HepG2 (cell line): ENCODE measurements around the gene GPR4. TPM values are rescaled to one million over a fixed set of nuclear protein-coding genes. Genes with fewer than 3 reads are reported as not detected.

Experiments
- ATAC-seq: fragments of 200-7000 bp; cut with Tn5 transposase; 3 replicates; pipeline ENCODE4 v1.9.1; 2020; ENCODE audit warnings: mild to moderate bottlenecking, moderate library complexity
- BruUV-seq: library from RNA; stranded (reverse); fragments of 400-500 nt; replicated peaks from 2 replicates; lab custom pipeline; 2021; lab: Mats Ljungman, UMichigan
- CTCF ChIA-PET: fragments of 300-600 bp; formaldehyde crosslinking; extraction: SDS; loops from one replicate; lab custom pipeline; 2021; ENCODE audit warnings: low total read pairs, inconsistent platforms, low intra/inter-chr PET ratio; lab: Yijun Ruan, JAX
- POLR2A ChIA-PET: fragments of 350-600 bp; sonication (Branson Sonifier 250); formaldehyde crosslinking; loops from one replicate; lab custom pipeline; 2020; ENCODE audit warnings: antibody characterized with exemption, inconsistent platforms; lab: Yijun Ruan, JAX
- DNase-seq: peaks from one replicate; pipeline ENCODE4 v3.0.0-alpha.2; 2015; ENCODE audit warnings: low spot score
- FAIRE-seq: peaks from 3 replicates; lab custom pipeline; 2011; peaks lifted over from hg19 to GRCh38; lab: Jason Lieb, UNC
- H2AFZ ChIP-seq: one replicate; pipeline ENCODE4 v1.6.1; 2011; ENCODE audit warnings: low read length, inconsistent platforms
- H3K27ac ChIP-seq: fragments of 300-600 bp; 3 replicates; pipeline ENCODE4 v1.8.0; 2011; ENCODE audit warnings: mixed run types, mild to moderate bottlenecking, mixed read lengths, low read length, inconsistent platforms; ENCODE audit not compliant: insufficient read depth; ENCODE audit errors: extremely low read length
- H3K27me3 ChIP-seq, 2 experiments: fragments of 200-600 bp in 1 of 2; 2 replicates in 1 of 2; 3 replicates in 1 of 2; pipeline versions ENCODE4 v1.6.0 to v1.8.0; 2011; ENCODE audit warnings: low read length in 2 of 2, mild to moderate bottlenecking in 2 of 2, moderate library complexity in 2 of 2, inconsistent platforms in 1 of 2; ENCODE audit not compliant: insufficient read depth in 2 of 2, control insufficient read depth in 1 of 2
- H3K36me3 ChIP-seq, 2 experiments: fragments of 200-600 bp in 1 of 2; replicated peaks in 1 of 2; 2 replicates in 1 of 2; 3 replicates in 1 of 2; pipeline versions ENCODE4 v1.5.1 to v1.8.0; 2011; ENCODE audit warnings: low read length in 2 of 2, inconsistent platforms in 1 of 2; ENCODE audit not compliant: insufficient read depth in 2 of 2, control insufficient read depth in 1 of 2
- H3K4me1 ChIP-seq: 2 replicates; pipeline ENCODE4 v1.5.1; 2012; ENCODE audit warnings: low read length, inconsistent platforms; ENCODE audit not compliant: insufficient read depth
- H3K4me2 ChIP-seq: 2 replicates; pipeline ENCODE4 v1.6.0; 2011; ENCODE audit warnings: low read depth, low read length, inconsistent platforms
- H3K4me3 ChIP-seq, 3 experiments: fragments of 200-600 bp in 1 of 3; sonication (generic), shearing (Covaris generic) in 1 of 3; replicated peaks in 1 of 3; 2 replicates each; pipeline ENCODE4 v1.5.1; 2011 to 2016; ENCODE audit warnings: low read length in 3 of 3, inconsistent platforms in 2 of 3, low read depth in 2 of 3, mild to moderate bottlenecking in 2 of 3, control low read depth in 1 of 3, mixed read lengths in 1 of 3; ENCODE audit not compliant: insufficient read depth in 1 of 3
- H3K79me2 ChIP-seq: one replicate; pipeline ENCODE4 v1.6.1; 2011; ENCODE audit warnings: low read length, inconsistent platforms; ENCODE audit not compliant: insufficient read depth
- H3K9ac ChIP-seq: 2 replicates; pipeline ENCODE4 v1.6.0; 2011; ENCODE audit warnings: mild to moderate bottlenecking, low read depth, low read length, inconsistent platforms; ENCODE audit not compliant: insufficient read depth
- H3K9me3 ChIP-seq: 2 replicates; pipeline ENCODE4 v1.5.1; 2012; ENCODE audit warnings: mild to moderate bottlenecking, low read length
- H4K20me1 ChIP-seq: 2 replicates; pipeline ENCODE4 v1.6.0; 2011; ENCODE audit warnings: inconsistent platforms, mild to moderate bottlenecking, low read length, moderate library complexity; ENCODE audit not compliant: insufficient read depth
- CCAR2 ChIP-seq: fragments of 200-400 bp; formaldehyde crosslinking; optimal IDR thresholded peaks from 2 replicates; pipeline ENCODE3; 2018; ENCODE audit warnings: low read depth, mild to moderate bottlenecking, low read length, moderate library complexity
- JARID2 ChIP-seq: sonication (generic); formaldehyde crosslinking; IDR thresholded peaks from 2 replicates; pipeline ENCODE4 v1.8.1; 2023; ENCODE audit warnings: missing genetic modification reagents, inconsistent platforms; ENCODE audit not compliant: insufficient replicate concordance
- MBD4 ChIP-seq: IDR thresholded peaks from 2 replicates; pipeline ENCODE4 v1.6.1; 2012; ENCODE audit warnings: low read length, inconsistent platforms, borderline replicate concordance
- NCOA5 ChIP-seq: sonication (generic); formaldehyde crosslinking; IDR thresholded peaks from 2 replicates; pipeline ENCODE4 v1.4.0; 2020; ENCODE audit warnings: missing genetic modification reagents
- RBM39 ChIP-seq: fragments of 200-400 bp; formaldehyde crosslinking; IDR thresholded peaks from one replicate; pipeline ENCODE4 v1.6.1; 2018; ENCODE audit warnings: antibody characterized with exemption, mild to moderate bottlenecking, low read depth, low read length; ENCODE audit not compliant: poor library complexity, severe bottlenecking
- REPIN1 ChIP-seq: sonication (generic); formaldehyde crosslinking; IDR thresholded peaks from 2 replicates; pipeline ENCODE4 v1.8.0; 2022; ENCODE audit warnings: missing genetic modification reagents, low read depth, mild to moderate bottlenecking, borderline replicate concordance
- SYNCRIP ChIP-seq: fragments of 200-400 bp; formaldehyde crosslinking; IDR thresholded peaks from 2 replicates; pipeline ENCODE4 v1.6.1; 2018; ENCODE audit warnings: mild to moderate bottlenecking, low read depth, low read length; ENCODE audit not compliant: insufficient read depth
- TBX2 ChIP-seq: sonication (generic); formaldehyde crosslinking; IDR thresholded peaks from 2 replicates; pipeline ENCODE4 v1.5.0; 2020; ENCODE audit warnings: missing genetic modification reagents, mild to moderate bottlenecking, borderline replicate concordance
- TEF ChIP-seq: sonication (generic); formaldehyde crosslinking; IDR thresholded peaks from 2 replicates; pipeline ENCODE4 v1.5.0; 2020; ENCODE audit warnings: missing genetic modification reagents
- ZNF275 ChIP-seq: sonication (generic); formaldehyde crosslinking; IDR thresholded peaks from 2 replicates; pipeline ENCODE4 v1.8.0; 2022; ENCODE audit warnings: missing genetic modification reagents, mild to moderate bottlenecking, inconsistent platforms, borderline replicate concordance
- ZNF589 ChIP-seq: sonication (generic); formaldehyde crosslinking; conservative IDR thresholded peaks from 2 replicates; pipeline ENCODE4 v1.8.0; 2022; ENCODE audit warnings: mild to moderate bottlenecking, moderate library complexity, missing genetic modification reagents
- ZNF629 ChIP-seq: sonication (generic); formaldehyde crosslinking; conservative IDR thresholded peaks from 2 replicates; pipeline ENCODE4 v1.5.0; 2020; ENCODE audit warnings: missing genetic modification reagents
- ZNF639 ChIP-seq: conservative IDR thresholded peaks from 2 replicates; pipeline ENCODE4 v1.6.1; 2018; ENCODE audit warnings: missing genetic modification reagents
- WGBS: methylation state at CpG from one replicate; pipeline ENCODE4 v1.1.6; 2017; ENCODE audit warnings: low lambda C conversion rate; 5-methylcytosine and 5-hydroxymethylcytosine counted together
- in situ Hi-C: cut with HindIII; loops from 2 replicates; pipeline ENCODE4 v1.10.0; 2017; ENCODE audit warnings: low pct_unique_long_range_greater_than_20kb; ENCODE audit not compliant: extremely low pct_ligation_motif_present
- intact Hi-C: fragments of 100-400 bp; cut with micrococcal nuclease; formaldehyde crosslinking; loops from one replicate; pipeline ENCODE4 v1.10.0; 2022; ENCODE audit not compliant: unreplicated experiment
- polyA plus RNA-seq, 8 experiments: library from polyadenylated mRNA; depleted of rRNA in 3 of 8; stranded (reverse) in 7 of 8; unstranded in 1 of 8; fragments of >200 nt; fragmentation: Illumina TruSeq in 4 of 8; extraction: Trizol in 4 of 8; gene quantifications; 2 replicates each; pipeline versions ENCODE4 v1.2.1 to v1.2.3, GENCODE V29; 2011 to 2016; ENCODE audit warnings: low read depth in 4 of 8, missing spikeins in 1 of 8, mixed read lengths in 1 of 8; ENCODE audit not compliant: insufficient read depth in 1 of 8
- total RNA-seq, 5 experiments: library from RNA; depleted of rRNA; stranded (reverse); fragments of >200 nt; fragmentation: Illumina TruSeq; extraction: Trizol; gene quantifications; 2 replicates each; pipeline ENCODE4 v1.2.3, GENCODE V29; 2016; ENCODE audit warnings: low read depth in 1 of 5

The GPR4 gene
- total and polyA plus RNA-seq, 2 of the 13 experiments (the other 11 are each of a cell fraction or from before 2014, with no cell fraction given), result 0.15 TPM; not detected in 1

- WGBS, result 26% methylated on average over 5 of the region's 5 CpGs
- no peak overlapping the region for H3K4me3 ChIP-seq
- H3K4me1 ChIP-seq, result no peaks in the 10 kb centered on the region
- no peaks in the 10 kb centered on the region for H3K79me2 ChIP-seq
- H4K20me1 ChIP-seq, result no peaks in the 10 kb centered on the region
- no peak overlapping the region for H3K9ac ChIP-seq
- no peaks in the 10 kb centered on the region for H3K36me3 ChIP-seq
- DNase-seq (no peak), FAIRE-seq (no peak), ATAC-seq (no peak)
- H3K27ac ChIP-seq, result no peak overlapping the region
- ChIA-PET CTCF (no interaction called here), POLR2A (interaction anchor here (0.7 to 1.5 kb wide), 2 partner anchors 9 to 39 kb away, joined by 3 to 5 read pairs; no protein-coding TSS in a partner anchor)
- no peak overlapping the region for H2AFZ ChIP-seq
- H3K9me3 ChIP-seq, result no peaks in the 10 kb centered on the region
- H3K27me3 ChIP-seq, result peaks cover 7 to 61% of the 10 kb centered on the region in 2 experiments
- no peak overlapping the region for H3K4me2 ChIP-seq
- BruUV-seq, result no TSS peak
- intact Hi-C loops, result no loop called here
- TF ChIP-seq TBX2 (CRISPR knock-in tag) (no peak), ZNF629 (CRISPR knock-in tag) (peak; percentile 43; the same call in 1 of the 2 replicates)
- in situ Hi-C loops, result no loop called here
Observed at GRCh38 chr19:45600340-45600885, 1.6 kb downstream of the GPR4 start.

- no peaks in the 10 kb centered on the region for H3K79me2 ChIP-seq
- no peak overlapping the region for H3K9ac ChIP-seq
- intact Hi-C loops, result no loop called here
- no peaks in the 10 kb centered on the region for H3K9me3 ChIP-seq
- H3K4me3 ChIP-seq, result no peak overlapping the region
- H4K20me1 ChIP-seq, result no peaks in the 10 kb centered on the region
- no peak for DNase-seq
- CTCF ChIA-PET, result no interaction called here
- WGBS, result 5% methylated on average over 12 of the region's 13 CpGs
- ATAC-seq, result no peak
- no peak overlapping the region for H2AFZ ChIP-seq
- H3K4me2 ChIP-seq, result no peak overlapping the region
- peaks cover 7 to 61% of the 10 kb centered on the region in 2 experiments for H3K27me3 ChIP-seq
- POLR2A ChIA-PET, result interaction anchor here (1.1 kb wide), 1 partner anchor 15 kb away, joined by 3 read pairs; the partner anchor contains the start of gene OPA3
- no peaks in the 10 kb centered on the region for H3K4me1 ChIP-seq
- no TSS peak for BruUV-seq
- H3K36me3 ChIP-seq, result no peaks in the 10 kb centered on the region
- FAIRE-seq, result no peak
- no peak overlapping the region for H3K27ac ChIP-seq
- TF ChIP-seq ZNF275 (no peak), RBM39 (no peak), SYNCRIP (no peak), MBD4 (no peak), TEF (CRISPR knock-in tag) (no peak), ZNF639 (CRISPR knock-in tag) (no peak), JARID2 (CRISPR knock-in tag) (no peak), REPIN1 (no peak), CCAR2 (no peak), NCOA5 (CRISPR knock-in tag) (no peak), ZNF589 (CRISPR knock-in tag) (no peak)
- in situ Hi-C loops, result no loop called here
Observed at GRCh38 chr19:45599286-45599685, 2.7 kb downstream of the GPR4 start.
